HG03025 (cell line): ENCODE data around the gene NHSL2.
"Not testable (repeated sequence)": the region's sequence is repeated elsewhere in the genome, so short reads cannot be mapped to it uniquely, and the experiment has no call there.

Experiments used
- ATAC-seq: cut with Tn5 transposase; IDR thresholded peaks from one replicate; pipeline ENCODE4 v1.9.1; 2021; ENCODE audit warnings: mild to moderate bottlenecking, moderate library complexity; ENCODE audit not compliant: unreplicated experiment, low FRiP score

The NHSL2 gene

DNA sequence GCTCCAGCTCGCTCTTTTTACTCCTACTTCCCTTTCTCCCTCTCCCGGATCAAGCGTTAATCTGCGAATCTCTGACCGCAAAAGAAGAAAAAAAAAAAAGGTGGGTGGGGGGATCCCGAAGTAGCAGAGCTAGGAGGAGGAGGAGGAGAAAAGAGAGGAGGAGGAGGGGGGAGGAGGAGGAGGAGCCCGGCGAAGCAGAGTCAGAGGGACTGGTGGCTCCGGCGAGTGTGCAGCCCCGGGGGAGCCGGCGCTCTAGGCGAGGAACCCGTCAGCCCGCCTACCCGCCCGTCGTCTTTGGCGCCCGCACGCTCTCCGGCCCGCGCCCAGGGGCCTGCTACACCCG lies at the start of gene NHSL2:
Gene NHSL2, plus strand, starts transcription at position 203 of the 343 bp plus-strand sequence.
- no peak for ATAC-seq

DNA sequence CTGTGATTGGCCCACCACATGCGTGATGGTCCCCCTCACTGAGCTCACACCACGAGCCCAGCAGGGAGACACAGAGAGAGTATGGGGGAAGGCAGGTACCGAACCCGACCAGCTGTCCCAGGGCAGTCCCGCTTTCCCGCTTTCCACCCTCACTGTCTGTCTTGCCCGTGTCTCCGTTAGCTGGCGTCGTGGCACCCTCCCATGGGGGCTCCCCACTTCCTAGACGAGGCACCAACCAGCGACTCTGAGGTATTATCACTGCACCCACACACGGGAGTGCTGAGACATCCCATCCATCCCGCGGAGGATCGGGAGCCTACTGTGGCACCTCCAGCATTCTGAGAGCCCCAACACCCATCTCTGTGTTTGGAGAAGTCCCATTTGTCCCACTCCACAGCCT lies 43.0 kb upstream of the NHSL2 start:
- no peak for ATAC-seq

DNA sequence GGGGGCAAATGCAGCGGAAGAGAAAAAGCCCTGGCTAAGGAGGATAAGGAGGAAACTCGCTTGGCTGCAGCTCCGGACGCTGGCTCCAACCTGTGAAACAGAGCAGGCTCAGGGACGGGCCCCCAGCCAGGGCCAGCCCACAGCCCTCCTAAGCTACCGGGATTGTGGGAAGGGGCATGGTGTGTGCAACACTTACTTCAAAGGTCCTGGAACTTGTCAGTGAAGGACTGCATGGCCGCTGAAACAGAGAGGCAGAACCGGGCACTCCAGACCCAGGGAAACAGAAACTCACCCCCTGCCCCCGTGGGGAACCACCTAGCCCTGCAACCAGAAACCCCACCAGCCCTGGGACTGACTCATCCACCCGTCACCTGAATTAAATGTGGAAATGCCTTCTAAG lies 41.1 kb upstream of the NHSL2 start:
- ATAC-seq = not testable (repeated sequence)

DNA sequence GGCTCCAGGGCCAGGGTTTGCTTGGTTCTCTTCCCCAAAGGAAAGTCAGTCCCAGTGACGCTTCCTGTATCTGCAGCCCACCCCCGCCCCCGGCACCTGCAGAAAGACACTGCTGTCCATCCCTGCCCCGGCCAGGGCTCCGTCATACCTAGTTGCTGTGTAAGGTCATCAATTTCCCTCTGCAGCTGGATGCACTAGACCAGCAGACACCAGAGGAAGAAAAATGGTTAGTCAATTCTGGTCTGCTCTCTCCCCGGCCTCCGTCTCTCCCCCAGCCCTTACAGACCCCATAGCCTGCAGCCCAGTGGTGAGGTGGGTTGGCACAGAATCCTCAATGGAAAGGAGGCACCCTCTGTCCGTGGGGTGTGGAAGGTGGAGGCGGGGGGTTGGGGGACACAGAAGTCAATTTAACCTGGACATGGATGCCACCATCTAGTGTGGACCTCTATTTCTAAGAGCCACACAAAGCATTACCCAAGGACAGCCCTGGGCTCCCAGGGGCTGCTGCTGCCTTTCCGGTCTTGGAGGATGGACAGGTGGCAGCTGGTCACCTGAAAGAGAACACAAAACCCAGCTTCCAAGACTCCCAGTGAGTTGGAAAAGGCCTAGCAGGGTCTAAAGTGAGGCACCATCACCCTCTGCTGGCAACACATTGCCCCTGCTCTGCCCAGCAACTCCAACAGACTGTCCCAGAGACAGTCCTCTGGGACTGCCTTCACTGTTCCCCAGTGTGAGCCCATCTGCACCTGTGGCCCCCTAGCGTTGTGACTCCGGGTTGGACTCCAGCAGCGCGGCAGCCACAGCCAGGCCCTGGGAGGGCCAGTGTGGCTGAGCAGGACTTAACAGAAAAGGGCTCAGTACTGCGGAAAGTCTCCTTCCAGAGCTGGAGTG lies 40.2 kb upstream of the NHSL2 start:
- no peak for ATAC-seq

DNA sequence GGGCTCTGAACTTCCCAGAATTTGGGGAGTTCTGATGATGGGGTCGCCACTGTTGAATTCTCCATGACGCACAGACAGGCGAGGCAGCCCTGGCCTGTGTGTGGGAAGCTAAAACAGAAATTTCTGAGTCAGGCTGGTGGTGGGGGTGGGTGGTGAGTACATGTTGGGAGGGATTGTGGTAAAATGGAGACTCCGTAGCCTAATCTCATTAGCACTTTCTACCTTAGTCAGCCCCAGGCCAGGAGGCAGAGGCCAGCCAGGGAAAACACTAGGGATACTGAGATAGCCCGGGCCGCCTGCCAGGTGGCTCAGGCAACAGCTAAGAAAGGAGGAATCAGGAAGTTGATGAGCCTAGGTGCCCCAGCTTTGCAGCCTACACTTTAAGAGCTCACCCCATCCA lies 39.3 kb upstream of the NHSL2 start:
- ATAC-seq = no peak

DNA sequence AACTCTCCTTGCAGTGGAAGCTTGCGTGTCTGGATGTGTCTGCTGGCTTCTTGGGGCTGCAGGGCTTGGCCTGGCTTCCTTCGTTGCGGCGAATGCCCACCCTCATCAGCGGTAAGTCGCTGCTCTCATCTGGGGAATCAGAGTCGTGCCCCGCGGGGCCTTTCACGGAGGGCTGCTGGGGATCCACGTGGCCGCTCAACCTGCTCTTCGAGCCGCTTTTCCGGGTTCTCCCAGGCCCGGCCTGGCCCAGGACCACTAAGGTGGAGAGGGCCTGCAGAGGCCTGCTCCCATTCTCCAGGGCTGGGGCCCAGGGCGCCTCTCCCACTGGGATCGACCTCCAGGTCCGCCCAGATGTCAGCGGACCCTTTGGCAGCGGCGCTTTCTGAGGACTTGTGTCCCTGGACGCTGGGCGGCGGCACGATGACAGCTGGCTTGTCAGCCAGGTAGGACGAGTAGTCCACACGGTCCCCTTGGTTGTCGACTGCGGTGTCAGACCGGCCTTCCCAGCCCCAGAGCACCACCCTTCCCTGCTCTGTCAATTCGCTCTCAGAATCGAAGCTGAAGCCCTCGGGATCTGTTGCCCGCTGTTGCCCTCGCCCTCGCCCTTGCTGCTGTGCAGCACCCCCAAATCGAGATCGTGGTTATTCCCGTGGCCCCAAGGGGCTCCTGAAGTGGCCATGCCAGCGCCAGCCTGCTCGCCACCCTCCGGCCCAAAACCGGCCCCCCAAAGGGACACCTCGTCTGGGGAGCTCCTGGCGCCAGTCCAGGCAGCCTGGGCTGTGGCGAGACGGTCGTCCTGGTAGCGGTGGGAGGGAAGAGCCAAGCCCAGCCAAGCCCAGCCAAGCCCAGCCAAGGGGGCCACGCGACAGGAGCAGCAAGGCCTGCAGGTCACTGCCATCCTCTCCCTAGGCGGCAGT lies 37.8 kb upstream of the NHSL2 start:
- no peak for ATAC-seq

DNA sequence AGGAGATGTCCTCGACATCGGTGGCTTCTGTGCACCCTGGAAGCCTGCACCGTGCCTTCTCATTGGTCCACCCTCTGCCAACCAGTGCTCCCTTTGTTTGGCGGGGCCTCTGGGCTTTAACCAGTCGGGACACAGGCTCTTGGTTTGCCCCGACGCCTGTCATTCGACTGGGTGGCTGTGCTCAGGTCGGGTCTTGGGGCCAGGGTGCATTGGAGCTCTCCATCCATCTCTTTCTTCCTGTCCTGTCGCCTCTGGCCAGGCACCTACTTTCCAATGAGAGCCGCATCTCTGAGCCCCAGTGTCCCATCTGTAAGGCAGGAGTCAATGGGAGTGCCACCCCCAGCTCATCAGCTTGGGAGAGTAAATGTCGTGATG lies 37.2 kb upstream of the NHSL2 start:
- no peak for ATAC-seq

DNA sequence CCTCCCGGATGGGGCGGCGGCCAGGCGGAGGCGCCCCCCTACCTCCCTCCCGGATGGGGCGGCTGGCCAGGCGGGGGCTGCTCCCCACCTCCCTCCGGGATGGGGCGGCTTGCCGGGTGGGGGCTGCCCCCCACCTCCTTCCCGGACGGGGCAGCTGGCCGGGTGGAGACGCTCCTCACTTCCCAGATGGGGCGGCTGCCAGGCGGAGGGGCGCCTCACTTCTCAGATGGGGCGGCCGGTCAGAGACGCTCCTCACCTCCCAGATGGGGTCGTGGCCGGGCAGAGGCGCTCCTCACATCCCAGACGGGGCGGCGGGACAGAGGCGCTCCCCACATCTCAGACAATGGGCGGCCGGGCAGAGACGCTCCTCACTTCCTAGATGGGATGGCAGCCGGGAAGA lies 33.8 kb upstream of the NHSL2 start:
- ATAC-seq = not testable (repeated sequence)

DNA sequence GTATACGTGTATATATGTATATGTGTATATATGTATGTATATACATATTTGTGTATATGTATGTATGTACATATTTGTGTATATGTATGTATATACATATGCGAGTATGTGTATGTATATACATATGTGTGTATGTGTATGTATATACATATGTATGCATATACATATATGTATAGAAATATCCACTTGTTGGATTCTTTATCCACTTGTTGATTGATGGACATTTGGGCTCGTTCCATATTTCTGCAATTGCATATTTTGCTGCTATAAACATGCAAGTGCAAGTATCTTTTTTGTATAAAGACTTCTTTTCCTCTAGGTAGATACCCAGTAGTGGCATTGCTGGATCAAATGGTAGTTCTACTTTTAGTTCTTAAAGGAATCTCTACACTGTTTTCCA lies 25.5 kb upstream of the NHSL2 start:
- no peak for ATAC-seq

DNA sequence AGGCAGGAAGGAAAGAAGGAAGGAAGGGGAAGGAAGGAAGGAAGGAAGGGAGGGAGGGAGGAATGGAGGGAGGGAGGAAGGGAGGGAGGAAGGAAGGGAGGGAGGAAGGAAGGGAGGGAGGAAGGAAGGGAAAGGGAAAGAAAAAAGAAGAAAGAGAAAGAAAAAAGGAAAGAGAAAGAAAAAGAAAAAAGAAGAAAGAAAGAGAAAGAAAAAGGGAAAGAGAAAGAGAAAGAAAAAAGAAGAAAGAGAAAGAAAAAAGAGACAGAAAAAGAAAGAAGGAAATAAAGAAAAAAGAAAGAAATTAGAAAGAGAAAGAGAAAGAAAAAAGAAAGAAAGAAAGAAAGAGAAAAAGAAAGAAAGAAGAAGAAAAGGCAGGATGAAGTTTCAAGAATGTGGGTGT lies 15.0 kb upstream of the NHSL2 start:
- no peak for ATAC-seq

DNA sequence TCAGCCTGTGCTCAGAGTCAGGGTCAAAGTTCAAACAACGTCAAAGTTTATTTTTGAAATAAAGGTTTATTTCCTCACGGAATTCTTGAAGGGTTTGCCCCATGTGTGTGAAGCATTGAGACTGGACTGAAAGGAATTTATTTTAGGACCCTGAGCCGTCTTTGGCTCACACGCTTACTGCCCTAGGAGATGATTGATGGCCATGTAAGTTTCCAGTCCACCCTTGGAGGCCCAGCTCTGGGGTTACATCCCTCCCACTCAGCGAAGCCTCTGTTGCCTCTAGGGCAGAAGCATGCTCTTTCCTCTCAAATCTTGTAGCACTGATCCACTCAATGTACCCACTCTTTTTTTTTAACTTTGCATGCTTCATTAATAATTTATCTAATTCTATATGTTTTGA lies 4.5 kb upstream of the NHSL2 start:
- ATAC-seq = no peak

DNA sequence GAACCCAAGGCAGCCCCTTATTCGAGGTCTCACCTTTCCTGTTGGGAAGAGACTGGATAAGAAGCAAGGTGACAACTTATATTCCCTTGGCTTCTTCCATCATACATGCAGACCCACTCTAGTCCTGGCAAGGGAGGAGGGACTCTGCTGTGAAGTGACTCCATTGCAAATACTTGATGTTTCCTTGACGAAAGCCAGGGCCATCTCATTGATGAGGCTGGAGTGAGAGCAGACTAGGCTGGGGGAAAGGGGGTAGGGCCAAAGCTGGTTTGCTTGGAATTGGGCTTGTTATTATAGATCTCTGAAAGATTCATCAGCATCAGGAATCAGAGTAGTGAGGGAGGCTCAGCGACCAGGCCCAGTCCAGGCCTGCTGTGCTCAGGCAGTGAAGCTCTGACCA lies 2.3 kb upstream of the NHSL2 start:
- no peak for ATAC-seq

DNA sequence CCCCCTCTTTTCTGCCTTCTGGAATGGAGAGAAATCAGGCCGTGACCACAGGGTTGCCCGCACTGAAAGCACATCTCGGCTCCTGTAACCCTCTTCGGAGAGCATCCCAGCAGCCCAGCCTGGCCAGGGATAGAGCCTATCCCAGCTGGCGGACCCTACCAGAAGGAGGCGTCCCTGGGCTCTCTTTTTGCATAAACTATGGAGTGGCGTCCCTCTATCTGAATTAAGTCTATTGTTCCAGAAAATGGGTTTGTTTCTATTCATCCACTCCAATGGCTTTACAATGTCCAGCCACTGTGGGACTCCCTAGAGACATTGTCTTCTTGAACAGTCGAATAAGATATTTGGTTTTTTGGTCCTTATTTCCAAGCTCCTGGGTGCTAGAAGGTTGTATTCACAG lies 689 bp upstream of the NHSL2 start:
- no peak for ATAC-seq

DNA sequence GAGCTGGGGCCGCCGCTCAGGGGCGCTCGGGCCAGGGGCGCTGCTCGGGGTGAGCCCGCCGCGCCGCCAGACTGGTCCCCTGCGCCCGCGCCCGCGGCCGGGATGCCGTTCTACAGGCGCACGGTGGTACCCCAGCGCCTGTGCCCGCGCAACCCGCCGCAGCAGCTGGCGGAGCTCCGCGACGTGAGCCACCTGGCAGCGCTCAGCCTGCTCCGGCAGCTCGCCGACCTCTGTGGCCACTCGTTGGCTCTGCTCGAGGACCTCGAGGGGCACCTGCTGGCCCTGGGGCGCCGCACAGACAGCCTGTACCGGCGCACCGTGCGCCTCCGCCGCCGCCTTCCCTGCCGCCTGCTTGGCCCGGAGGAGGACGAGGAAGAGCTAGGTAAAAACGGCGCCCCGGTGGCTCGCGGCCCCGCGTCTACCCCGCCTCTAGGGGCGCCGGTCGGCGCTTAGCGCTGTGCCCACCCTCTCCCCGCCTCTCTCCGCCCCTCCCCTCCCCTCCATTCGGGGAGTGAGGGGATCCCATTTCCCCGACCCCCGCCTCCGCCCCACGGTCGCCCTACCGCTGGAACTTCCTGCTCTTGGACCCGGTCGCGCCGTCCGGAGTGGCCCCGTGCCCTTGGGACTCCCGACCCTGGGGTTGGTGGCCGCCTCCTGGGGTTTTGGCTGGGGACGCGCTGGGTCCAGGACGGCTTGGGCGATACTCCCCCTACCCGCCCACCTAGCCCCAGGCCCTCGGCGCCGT lies 513 bp downstream of the NHSL2 start:
- no peak for ATAC-seq

DNA sequence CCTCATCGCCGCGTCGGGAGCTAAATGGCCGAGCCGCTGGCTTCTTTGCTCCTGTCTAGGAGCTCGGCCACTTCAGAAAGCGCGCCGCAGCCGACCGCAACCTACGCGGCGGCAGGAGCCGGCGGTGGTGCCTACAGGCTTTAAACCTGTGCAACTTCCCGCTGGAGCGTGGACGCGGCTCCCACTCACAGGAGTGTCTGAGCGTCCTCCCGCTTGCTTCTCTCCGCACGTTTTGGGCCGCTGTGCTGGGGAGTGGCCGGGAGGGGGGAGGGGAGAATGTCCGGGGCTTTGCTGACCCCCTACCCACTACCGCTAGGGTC lies 1.0 kb downstream of the NHSL2 start:
- ATAC-seq = no peak

DNA sequence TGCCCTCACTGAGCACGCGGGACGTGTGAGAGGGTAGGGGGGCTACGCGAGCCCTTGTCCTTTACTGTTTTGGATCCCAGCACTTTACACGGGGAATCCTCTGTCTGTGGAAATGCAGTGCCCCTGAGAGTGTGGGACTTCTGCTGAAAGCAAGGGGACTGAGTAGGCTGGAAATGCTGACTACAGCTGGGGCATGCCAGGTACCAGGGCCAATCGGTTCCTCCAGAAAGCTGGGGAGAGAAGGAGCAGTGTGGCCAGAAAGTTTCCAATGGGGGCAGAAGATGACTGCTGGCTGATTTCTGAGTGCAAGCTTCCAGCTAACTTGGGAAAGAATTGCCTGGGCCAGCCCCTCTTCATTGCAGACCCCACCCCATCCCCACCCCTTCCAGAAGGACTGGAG lies 1.5 kb downstream of the NHSL2 start:
- no peak for ATAC-seq

DNA sequence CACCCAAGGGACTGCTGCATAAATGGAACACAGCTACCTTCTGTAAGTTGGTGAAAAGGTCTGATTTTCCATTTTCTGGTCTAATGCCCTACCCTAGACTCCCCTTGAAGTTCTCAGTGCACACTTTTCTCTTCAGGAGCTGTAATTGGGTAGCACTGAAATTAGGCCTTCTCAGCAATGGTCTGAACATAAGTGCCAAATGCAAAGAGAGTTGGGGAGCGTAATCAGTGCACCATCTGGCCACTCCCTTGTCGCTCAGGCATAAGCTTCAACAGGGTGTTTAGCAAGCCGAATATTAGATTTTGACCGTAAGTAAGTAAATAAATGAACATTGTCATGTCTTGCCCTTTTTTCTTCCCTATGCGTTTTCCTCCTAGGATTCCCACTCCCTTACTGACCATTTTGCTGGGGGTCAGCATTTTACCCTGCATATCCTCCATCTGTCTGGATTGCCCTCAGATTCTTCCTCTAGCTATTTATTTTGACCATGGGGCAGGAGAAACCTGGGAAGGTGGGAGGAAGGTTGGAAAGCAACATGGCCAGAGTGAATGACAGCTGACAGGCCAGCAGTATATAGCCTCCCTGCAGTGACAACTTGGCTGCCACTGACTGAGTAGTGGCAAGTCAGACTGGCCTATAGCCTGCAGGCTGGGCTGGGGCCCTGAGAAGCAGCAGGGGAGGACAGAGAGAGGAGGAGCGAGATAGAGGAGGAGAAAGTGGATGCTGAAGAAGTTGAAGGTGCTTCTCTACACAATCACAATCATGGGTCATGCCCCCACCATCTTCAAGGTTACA lies 2.7 kb downstream of the NHSL2 start:
- ATAC-seq = no peak

DNA sequence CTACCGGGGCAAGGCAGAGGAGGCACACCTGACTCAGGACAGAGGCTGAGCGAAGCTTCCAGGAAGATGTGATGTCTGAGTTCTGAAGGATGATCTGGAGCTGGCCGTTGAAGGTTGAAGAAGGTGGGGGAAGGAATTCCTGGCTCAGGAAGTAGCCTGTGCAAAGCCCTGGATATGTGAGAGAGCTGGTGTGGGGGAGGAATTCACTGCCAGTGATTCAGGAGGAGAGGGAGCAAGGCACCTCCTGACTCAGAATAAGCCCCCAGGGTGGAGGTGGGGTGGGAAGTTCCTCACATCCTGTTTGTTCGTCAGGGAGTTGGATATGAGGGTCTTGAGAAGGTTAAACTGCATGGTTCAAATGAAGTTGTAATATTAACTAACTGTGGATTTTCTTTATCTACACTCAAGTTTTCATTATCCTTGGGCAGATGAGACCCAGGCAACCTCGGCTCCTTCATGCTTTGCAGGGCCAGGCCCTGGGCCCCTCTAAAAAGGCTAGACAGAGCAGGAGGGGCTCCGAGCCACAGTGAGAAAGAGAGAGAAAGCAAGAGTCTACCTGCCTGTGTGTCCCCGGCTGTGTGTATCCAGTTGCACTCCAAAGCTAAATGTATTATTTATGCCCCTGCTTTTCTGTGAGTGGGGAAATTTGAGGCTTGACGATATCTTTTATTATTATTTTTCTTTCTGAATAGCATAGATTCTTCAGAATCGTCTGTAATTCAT lies 7.1 kb downstream of the NHSL2 start:
- ATAC-seq = no peak

DNA sequence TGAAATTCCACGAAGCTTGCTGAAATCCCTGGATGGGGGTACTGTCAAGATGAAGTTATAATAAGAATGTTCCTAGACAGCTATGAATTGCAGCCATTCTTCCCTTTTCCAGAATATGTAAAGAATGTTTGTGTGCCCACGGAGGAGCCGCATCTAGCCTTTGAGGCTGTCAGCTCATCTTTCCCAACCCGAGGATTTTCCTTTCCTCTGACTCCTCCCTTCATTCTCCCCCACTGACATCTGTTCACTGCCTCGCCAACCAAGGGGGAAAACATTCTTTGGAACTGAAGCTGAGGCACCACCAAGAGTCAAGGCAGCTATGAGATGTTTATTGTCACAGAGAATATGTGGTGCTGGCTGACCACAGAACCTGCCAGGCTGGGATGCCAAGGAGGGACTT lies 8.8 kb downstream of the NHSL2 start:
- no peak for ATAC-seq

DNA sequence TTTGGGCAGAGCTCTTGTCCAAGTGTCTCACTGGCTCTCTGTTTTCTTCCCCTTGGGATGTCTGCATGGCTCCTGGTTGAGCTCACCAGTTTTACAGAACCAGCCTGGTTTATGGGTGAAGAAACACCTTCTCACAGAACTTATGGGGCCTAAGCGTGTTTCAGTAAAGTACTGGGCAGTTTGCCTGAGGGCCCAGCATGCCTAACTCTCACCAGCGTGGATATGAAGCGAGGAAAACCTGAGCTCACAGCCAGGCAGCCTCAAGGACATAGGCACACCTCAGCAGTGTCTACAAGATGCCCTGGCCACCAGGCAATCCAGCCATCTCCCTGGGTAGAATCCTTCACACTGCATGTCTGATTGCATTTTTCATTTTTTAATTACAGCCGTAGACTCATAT lies 9.2 kb downstream of the NHSL2 start:
- no peak for ATAC-seq
